Measurements from ENCODE around the gene CD63. TPM values are rescaled to one million over a fixed set of nuclear protein-coding genes. Genes with fewer than 3 reads are reported as not detected.
A peak's percentile ranks its signal among the peaks of the same experiment; 100 is the strongest.

The CD63 gene
- total and polyA plus RNA-seq, 2 of the 13 experiments (the other 11 are each of a cell fraction or from before 2014, with no cell fraction given) = 234 to 277 TPM

- no peak for TF ChIP-seq FOXA1 (IDR thresholded peaks at IDR 0.05)
- TF ChIP-seq FOXA1 (CRISPR knock-in tag; IDR thresholded peaks at IDR 0.05) = peak; percentile 83
- TF ChIP-seq RERE (CRISPR knock-in tag; IDR thresholded peaks at IDR 0.05; ENCODE audit: low read depth) = peak; percentile 72; the same call in 1 of the 2 replicates
- TF ChIP-seq EP300 (IDR thresholded peaks at IDR 0.05; ENCODE audit: low read depth in 2 of 2, low read length in 2 of 2) = peak in 1 of 2 experiments; percentile 58; a peak in 1 of 4 replicates
- TF ChIP-seq EP300 (CRISPR knock-in tag; IDR thresholded peaks at IDR 0.05; ENCODE audit: borderline replicate concordance) = no peak
- no peak for TF ChIP-seq POLR2A (IDR thresholded peaks at IDR 0.05; ENCODE audit: insufficient read depth in 1 of 2, low read depth in 2 of 2, low read length in 2 of 2)
- peak; percentile 77 for TF ChIP-seq TFAP4 (IDR thresholded peaks at IDR 0.05; ENCODE audit: borderline replicate concordance, low read depth)
Observed at GRCh38 chr12:55704824-55705718, 23.7 kb downstream of the CD63 start (continued).

All from HepG2 (cell line).